HT1080 (cell line): ENCODE data around the gene ZBTB12. TPM values are rescaled to one million over a fixed set of nuclear protein-coding genes. Genes with fewer than 3 reads are reported as not detected.
"Not testable (repeated sequence)": the region's sequence is repeated elsewhere in the genome, so short reads cannot be mapped to it uniquely, and the experiment has no call there.

Source experiments
- DNase-seq: peaks from one replicate; pipeline ENCODE4 v3.0.0-alpha.2; 2015; ENCODE audit warnings: low read depth
- small RNA-seq: library from RNA; depleted of rRNA; stranded (forward); fragments of <200 nt; gene quantifications from one replicate; pipeline ENCODE3, GENCODE V24; 2014
- total RNA-seq: library from RNA; depleted of rRNA; stranded (reverse); fragments of >200 nt; shearing (Covaris generic); gene quantifications from 2 replicates; pipeline ENCODE4 v1.2.3, GENCODE V29; 2014; rRNA removed

The ZBTB12 gene
- total RNA-seq, 1 experiment from 2014 or later = 15.1 TPM

GRCh38 chr6:31851980-31852718 is 49.7 kb downstream of the ZBTB12 start:
- not testable (repeated sequence) for DNase-seq

- no peak for DNase-seq
Observed at GRCh38 chr6:31851485-31851832, 50.4 kb downstream of the ZBTB12 start.

GRCh38 chr6:31850765-31851484 is 51.0 kb downstream of the ZBTB12 start:
- no peak for DNase-seq

Small RNA genes lying within 50 kb of the gene (small RNA-seq; reads per million reads assigned to genes)
- gene AL645922.1 = not detected

Other genes with a start within 250 kb of the ZBTB12 start
- 196 and 211 TPM in 2 replicates for gene BAG6, start 249.4 kb downstream of the ZBTB12 start, total RNA-seq
- gene APOM, start 246.2 kb downstream of the ZBTB12 start, total RNA-seq = 1.8 and 2.5 TPM in 2 replicates
- 21.8 and 22.8 TPM in 2 replicates for gene C6orf47, start 241.3 kb downstream of the ZBTB12 start, total RNA-seq
- gene GPANK1, start 237.1 kb downstream of the ZBTB12 start, total RNA-seq = 37.5 and 38.5 TPM in 2 replicates
- gene CSNK2B, start 236.0 kb downstream of the ZBTB12 start, total RNA-seq = 272 and 357 TPM in 2 replicates
- gene LY6G5B, start 232.1 kb downstream of the ZBTB12 start, total RNA-seq = 0.88 and 2.6 TPM in 2 replicates
- gene LY6G5C, start 221.0 kb downstream of the ZBTB12 start, total RNA-seq = 0.47 and 3.6 TPM in 2 replicates
- 21.6 and 26.5 TPM in 2 replicates for gene ABHD16A, start 198.8 kb downstream of the ZBTB12 start, total RNA-seq
- gene LY6G6F, start 195.2 kb downstream of the ZBTB12 start, total RNA-seq = not detected in 2 replicates
- not detected in 2 replicates for gene LY6G6D, start 186.7 kb downstream of the ZBTB12 start, total RNA-seq
- gene LY6G6C, start 180.3 kb downstream of the ZBTB12 start, total RNA-seq = not detected in 2 replicates
- gene MPIG6B, start 178.7 kb downstream of the ZBTB12 start, total RNA-seq = not detected in 2 replicates
- 36.0 and 36.2 TPM in 2 replicates for gene DDAH2, start 172.8 kb downstream of the ZBTB12 start, total RNA-seq
- gene CLIC1, start 165.6 kb downstream of the ZBTB12 start, total RNA-seq = 1,383 and 1,400 TPM in 2 replicates
- 9.5 and 10.2 TPM in 2 replicates for gene MSH5, start 162.1 kb downstream of the ZBTB12 start, total RNA-seq
- 0.64 and 3.5 TPM in 2 replicates for gene SAPCD1, start 139.4 kb downstream of the ZBTB12 start, total RNA-seq
- gene VWA7, start 124.8 kb downstream of the ZBTB12 start, total RNA-seq = 0.77 and 0.79 TPM in 2 replicates
- gene VARS1, start 106.3 kb downstream of the ZBTB12 start, total RNA-seq = 63.0 and 76.4 TPM in 2 replicates
- 104 and 115 TPM in 2 replicates for gene LSM2, start 95.1 kb downstream of the ZBTB12 start, total RNA-seq
- 0.73 and 1.3 TPM in 2 replicates for gene HSPA1L, start 86.8 kb downstream of the ZBTB12 start, total RNA-seq
- gene HSPA1A, start 86.5 kb downstream of the ZBTB12 start, total RNA-seq = 99.6 and 108 TPM in 2 replicates
- 134 and 135 TPM in 2 replicates for gene HSPA1B, start 74.3 kb downstream of the ZBTB12 start, total RNA-seq
- gene NEU1, start 39.3 kb downstream of the ZBTB12 start, total RNA-seq = 46.3 and 49.5 TPM in 2 replicates
- gene SLC44A4, start 23.1 kb downstream of the ZBTB12 start, total RNA-seq = 0.45 TPM in 1 of 2 replicates, not detected in the other
- gene EHMT2, start 4.4 kb downstream of the ZBTB12 start, total RNA-seq = 56.7 and 57.5 TPM in 2 replicates
- gene C2, start 25.6 kb upstream of the ZBTB12 start, total RNA-seq = 0.13 TPM in 1 of 2 replicates, not detected in the other
- not detected in 2 replicates for gene CFB, start 44.0 kb upstream of the ZBTB12 start, total RNA-seq
- gene NELFE, start 56.9 kb upstream of the ZBTB12 start, total RNA-seq = 109 and 116 TPM in 2 replicates
- gene SKIC2, start 57.1 kb upstream of the ZBTB12 start, total RNA-seq = 31.4 and 39.0 TPM in 2 replicates
- gene DXO, start 70.1 kb upstream of the ZBTB12 start, total RNA-seq = 25.4 and 30.1 TPM in 2 replicates
- 0.40 TPM in 1 of 2 replicates, not detected in the other for gene C4A, start 80.0 kb upstream of the ZBTB12 start, total RNA-seq
- gene C4B, start 112.7 kb upstream of the ZBTB12 start, total RNA-seq = 0.27 and 1.2 TPM in 2 replicates
- gene CYP21A2, start 136.3 kb upstream of the ZBTB12 start, total RNA-seq = not detected in 2 replicates
- 0.10 and 0.37 TPM in 2 replicates for gene TNXB, start 207.3 kb upstream of the ZBTB12 start, total RNA-seq
- gene ATF6B, start 226.2 kb upstream of the ZBTB12 start, total RNA-seq = 19.5 and 22.6 TPM in 2 replicates
- gene FKBPL, start 228.2 kb upstream of the ZBTB12 start, total RNA-seq = 10.4 and 10.5 TPM in 2 replicates
- 0.37 TPM in 1 of 2 replicates, not detected in the other for gene PRRT1, start 249.9 kb upstream of the ZBTB12 start, total RNA-seq